COR-L47 (cell line): ENCODE results near the gene MORC2.
A peak's percentile ranks its signal among the peaks of the same experiment; 100 is the strongest.

ENCODE experiments used
- DNase-seq: peaks from one replicate; lab custom pipeline; 2025; lab: John Stamatoyannopoulos, UW

The MORC2 gene

GRCh38 chr22:30968015-30968923 lies at the start of gene MORC2:
MORC2 (minus strand) TSS chr22:30968774; CDS start chr22:30967889, 885 bp downstream.
- DNase-seq, result peak; percentile 57

DNA sequence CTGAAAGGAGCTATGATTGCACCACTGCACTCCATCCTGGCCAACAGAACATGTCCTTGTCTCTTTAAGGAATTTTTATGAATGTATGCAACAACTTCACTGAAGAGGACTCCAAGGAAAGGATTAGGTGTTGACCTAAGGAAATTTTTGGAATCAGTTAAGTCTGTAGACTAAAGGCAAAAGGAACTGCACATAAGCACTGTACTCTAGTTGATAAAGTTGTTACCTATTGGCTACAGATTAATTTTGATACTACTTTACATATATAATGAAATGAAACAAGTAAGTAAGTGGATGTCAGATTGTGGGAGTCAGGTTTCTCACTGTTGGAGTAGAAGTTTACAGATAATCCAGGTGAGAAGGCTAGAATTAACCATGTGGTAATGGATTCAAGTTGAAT lies 37.0 kb upstream of the MORC2 start:
- no peak for DNase-seq

DNA sequence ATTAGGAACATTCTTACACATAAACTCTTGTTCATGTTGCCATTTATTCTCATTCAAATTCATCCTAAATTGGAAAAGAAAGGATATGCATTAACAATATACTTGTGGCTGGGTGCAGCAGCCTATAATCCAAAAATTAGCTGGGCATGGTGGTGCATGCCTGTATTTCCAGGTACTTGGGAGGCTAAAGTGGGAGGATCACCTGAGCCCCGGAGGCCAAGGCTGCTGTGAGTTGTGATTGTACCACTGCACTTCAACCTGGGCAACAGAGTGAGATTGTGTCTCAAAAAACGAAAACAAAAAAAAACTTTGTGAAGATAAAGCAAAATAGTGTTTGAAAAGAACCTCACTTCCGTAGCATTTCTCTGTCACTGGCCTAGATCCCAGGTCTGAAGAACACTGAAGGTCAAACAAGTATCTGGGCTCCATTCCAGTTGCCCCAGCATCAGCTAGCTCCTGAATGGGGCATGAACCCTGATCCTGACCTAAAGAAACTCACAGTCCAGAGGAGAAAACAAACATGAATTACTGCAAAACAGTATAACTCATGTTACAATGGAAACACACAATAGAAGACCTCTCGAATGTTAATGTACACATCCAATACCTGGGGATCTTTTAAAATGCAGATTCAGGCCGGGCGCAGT lies 32.7 kb upstream of the MORC2 start:
- no peak for DNase-seq

- DNase-seq, result no peak
Observed at GRCh38 chr22:30998329-30998728, 29.8 kb upstream of the MORC2 start.

- DNase-seq, result no peak
Observed at GRCh38 chr22:30996462-30996861, 27.9 kb upstream of the MORC2 start.

GRCh38 chr22:30994960-30995359 lies 26.4 kb upstream of the MORC2 start:
- DNase-seq, result no peak

GRCh38 chr22:30992565-30992964 lies 24.0 kb upstream of the MORC2 start:
- no peak for DNase-seq

DNA sequence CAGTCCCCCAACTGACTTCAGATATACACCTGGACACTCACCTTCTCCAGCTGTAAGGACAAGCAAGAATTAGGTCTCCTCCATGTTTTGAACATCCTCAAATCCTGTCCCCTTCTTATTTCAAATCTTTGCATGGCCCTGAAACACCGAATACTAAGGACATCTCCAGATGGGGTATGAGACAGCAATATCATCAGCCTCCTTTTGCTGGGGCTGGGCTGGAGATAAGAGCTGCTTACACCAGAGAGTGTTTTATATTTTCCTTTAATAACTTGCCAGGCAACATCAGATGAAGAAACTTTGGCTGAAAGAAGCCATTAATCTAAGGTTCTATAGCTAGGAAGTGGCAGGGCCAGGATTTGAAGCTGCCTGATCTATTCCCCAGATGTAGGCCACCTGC lies 22.1 kb upstream of the MORC2 start:
- no peak for DNase-seq

- DNase-seq, result no peak
Observed at GRCh38 chr22:30989474-30989873, 20.9 kb upstream of the MORC2 start.

- peak; percentile 57 for DNase-seq
Observed at GRCh38 chr22:30985561-30986208, 17.1 kb upstream of the MORC2 start.

- no peak for DNase-seq
Observed at GRCh38 chr22:30984317-30984716, 15.7 kb upstream of the MORC2 start.

DNA sequence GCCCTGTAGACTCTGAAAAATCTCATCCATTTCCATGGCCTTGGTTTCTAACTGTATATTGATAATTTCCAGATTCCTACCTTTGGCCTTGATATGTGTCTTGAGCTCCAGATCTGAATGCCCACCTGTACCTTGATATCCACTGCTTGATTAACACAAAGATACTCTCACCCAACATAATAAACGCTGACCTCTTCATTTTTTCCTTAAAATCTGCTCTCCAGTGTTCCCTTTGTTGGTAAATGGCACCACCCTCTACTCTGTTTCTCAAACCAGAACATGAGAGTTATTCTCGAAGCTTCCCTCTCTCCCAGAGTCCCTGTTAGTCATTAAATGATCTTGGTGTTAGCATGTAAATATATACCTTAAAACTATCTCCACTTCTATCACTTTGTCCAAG lies 13.9 kb upstream of the MORC2 start:
- no peak for DNase-seq

DNA sequence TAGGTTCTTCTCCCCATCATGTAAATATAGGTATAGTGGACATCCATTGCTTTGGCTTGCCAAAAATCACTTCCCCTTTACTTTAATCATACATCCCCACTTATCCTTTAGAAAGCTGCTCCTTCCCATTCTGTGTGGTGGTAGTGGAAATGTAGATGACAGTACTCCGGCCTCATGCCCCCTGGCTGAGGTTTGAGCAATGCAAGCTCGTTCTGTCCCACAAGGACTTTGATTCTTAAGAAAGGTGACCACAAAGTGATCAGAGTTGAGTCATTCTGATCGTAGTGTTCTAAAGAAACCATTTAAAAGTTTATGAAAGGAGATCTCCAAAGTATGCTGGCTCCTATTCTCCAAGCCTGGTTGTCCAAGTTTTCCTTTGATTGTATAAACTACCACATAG lies 11.4 kb upstream of the MORC2 start:
- no peak for DNase-seq

- DNase-seq, result no peak
Observed at GRCh38 chr22:30978304-30978962, 9.9 kb upstream of the MORC2 start.

- DNase-seq, result no peak
Observed at GRCh38 chr22:30970356-30970746, 1.8 kb upstream of the MORC2 start.

GRCh38 chr22:30969532-30970355 lies 1.2 kb upstream of the MORC2 start:
- peak; percentile 50 for DNase-seq

GRCh38 chr22:30968924-30969531 lies 454 bp upstream of the MORC2 start, which contains the start of gene TUG1:
TUG1 (plus strand) TSS chr22:30969265.
- peak; percentile 99 for DNase-seq

- no peak for DNase-seq
Observed at GRCh38 chr22:30964858-30965257, 3.7 kb downstream of the MORC2 start.

DNA sequence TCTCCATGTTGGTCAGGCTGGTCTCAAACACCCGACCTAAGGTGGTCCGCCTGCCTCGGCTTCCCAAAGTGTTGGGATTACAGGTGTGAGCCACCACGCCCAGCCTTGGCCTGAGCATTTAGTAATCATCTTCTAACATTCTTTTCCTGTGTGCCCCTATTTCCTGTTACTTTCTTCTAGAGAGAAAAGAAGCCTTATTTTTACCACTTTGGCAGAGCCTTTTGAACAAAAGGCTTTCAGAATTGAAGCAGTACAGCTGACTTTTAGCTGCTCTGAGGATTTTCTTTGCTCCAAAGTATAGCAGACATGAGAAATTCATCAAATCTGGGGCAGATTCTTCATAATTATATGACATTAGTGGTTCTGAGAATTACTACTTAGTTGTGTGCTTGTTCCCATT lies 13.4 kb downstream of the MORC2 start:
- DNase-seq, result no peak

GRCh38 chr22:30953206-30953605 lies 15.4 kb downstream of the MORC2 start:
- DNase-seq, result no peak
